NCI-H2196 (cell line): Measurements from ENCODE around the gene MPV17L2.
A peak's percentile ranks its signal among the peaks of the same experiment; 100 is the strongest.

Experiments
- DNase-seq: peaks from one replicate; lab custom pipeline; 2025; ENCODE audit not compliant: unreplicated experiment; lab: John Stamatoyannopoulos, UW

MPV17L2 gene

DNA sequence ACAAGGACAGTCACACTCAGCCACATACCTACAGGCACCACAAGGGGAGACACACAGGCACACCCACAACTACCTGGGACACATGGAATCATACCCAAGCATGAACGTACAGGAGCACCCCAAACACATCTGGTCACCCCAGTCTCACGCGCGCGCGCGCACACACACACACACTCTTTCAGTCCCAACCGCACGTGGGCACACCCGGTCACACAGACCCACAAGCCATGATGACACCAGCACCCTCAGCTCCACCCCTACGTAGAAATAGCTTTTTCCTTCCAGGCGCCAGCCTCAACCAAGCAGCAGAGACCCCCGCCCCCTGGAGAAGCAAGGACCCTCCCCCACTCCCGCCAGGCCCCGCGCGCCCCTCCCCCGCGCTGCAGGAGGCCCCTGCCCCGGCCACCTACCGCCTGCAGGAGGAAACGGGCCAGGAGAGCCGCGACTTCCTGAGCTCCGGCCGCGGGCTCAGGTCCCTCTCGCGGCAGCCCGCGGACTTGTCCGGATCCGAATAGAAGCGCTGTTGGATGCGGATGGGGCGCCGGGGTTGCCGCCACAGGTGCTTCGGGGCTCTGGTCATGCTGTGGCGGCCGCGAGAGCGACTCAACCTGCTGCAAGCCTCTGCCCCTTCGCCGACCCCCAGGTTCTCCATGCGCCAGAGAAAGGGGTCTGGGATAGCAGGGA is 39.7 kb downstream of the MPV17L2 start:
- peak; percentile 65 for DNase-seq

DNA sequence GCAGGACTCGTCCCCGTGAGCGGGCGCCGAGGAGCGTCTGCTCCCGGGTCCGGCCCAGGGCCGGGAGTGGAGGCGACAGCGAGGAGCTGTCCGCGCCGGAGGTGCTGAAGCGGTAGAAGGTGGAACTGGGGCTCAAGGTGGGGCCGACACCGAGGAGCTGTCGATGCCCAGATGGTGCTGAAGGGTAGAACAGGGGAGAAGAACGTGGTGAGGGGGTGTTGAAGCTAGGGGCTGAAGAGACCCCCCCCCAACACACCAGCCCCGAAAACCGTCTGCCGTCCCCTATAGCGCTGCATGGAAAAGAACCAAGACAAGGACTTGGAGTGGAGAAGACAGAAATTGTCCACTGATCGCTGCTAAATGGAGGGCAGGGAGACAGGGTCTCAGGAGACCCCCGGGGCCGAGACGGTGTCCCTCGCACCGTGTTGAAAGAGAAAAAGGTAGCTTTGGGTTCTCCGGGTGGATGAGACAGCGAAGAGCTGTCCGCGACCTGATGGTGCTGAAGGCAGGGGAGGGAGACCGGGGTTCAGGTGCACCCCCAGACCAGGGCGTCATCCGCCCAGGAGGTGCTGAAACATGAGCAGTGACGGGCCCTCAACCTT is 40.3 kb downstream of the MPV17L2 start:
- peak; percentile 58 for DNase-seq

DNA sequence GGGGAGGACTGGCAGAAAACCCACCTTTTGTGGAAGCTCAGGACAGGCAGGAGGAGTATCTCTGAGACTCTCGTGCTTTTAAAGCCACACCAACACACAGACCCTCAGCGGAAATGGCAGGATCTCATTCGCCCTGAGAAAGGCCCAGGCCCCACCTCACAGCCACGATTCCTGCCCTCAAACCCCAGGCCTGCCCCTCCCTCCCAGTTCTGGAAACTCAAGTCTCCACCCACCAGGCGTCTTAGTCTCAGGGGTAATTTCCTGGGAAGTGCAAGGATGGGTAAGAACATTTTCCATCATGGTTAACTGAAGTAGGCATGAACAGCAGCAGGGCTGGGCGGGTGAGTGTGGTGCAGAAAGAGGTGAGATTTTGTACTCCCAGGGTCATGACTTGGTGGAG is 41.2 kb downstream of the MPV17L2 start:
- DNase-seq = no peak

DNA sequence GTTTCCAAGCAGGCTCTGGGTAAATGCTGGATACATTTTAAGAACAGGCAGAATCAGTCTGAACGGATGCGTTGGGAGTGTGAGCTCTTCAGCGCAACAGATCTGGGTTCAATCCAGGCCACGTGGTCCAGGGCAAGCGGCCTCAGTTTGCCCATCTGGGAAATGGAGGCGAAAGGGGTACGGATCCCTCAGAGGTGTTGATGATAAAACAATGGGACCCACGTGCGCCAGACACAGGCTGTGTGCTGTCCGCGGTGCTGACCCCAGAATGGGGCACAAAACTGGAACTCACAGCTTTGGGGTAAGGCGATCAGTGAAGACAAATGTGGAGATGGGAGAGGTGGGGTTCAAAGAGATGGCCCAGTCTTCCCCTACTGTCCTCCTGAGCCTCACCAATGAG is 46.3 kb downstream of the MPV17L2 start:
- DNase-seq = no peak

DNA sequence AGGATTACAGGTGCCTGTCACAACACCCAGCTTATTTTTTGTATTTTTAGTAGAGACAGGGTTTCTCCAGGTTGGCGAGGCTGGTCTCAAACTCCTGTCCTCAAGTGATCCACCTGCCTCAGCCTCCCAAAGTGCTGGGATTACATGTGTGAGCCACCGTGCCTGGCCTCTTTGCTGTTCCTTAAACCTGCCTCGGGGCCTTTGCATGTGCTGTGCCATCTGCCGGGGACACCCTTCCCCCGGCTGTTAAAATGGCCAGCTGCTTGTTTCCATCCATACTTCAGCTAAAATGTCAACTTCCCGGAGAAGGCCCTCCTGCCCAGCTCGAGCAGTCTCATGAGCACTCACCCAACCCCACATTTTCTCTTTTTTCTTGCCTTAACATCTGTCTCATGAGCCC is 52.3 kb downstream of the MPV17L2 start:
- no peak for DNase-seq
